Esophagus muscularis mucosa (tissue), 4 donors: ENCODE measurements around the gene AGAP3. TPM values are rescaled to one million over a fixed set of nuclear protein-coding genes. Genes with fewer than 3 reads are reported as not detected.

Source experiments
- DNase-seq: peaks from one replicate; pipeline ENCODE4 v3.0.0-alpha.2; 2017; ENCODE audit errors: extremely low spot score
- H3K27ac ChIP-seq, 4 donors: fragments of 200-600 bp; sonication (generic); replicated peaks in 1 of 4; 1 replicate in 3 of 4; 2 replicates in 1 of 4; pipeline ENCODE4 v1.5.1; 2016 to 2019; ENCODE audit warnings: mild to moderate bottlenecking in 1 of 4
- H3K27me3 ChIP-seq, 4 donors: fragments of 200-600 bp; sonication (generic); one replicate each; pipeline versions ENCODE4 v1.5.1 to v1.6.0; 2016 to 2019
- H3K36me3 ChIP-seq, 4 donors: fragments of 200-600 bp; sonication (generic); one replicate each; pipeline ENCODE4 v1.5.1; 2016 to 2019
- H3K4me1 ChIP-seq, 4 donors: fragments of 200-600 bp; sonication (generic); one replicate each; pipeline ENCODE4 v1.5.1; 2016 to 2019
- H3K4me3 ChIP-seq, 4 donors: fragments of 200-600 bp; sonication (generic); 1 replicate in 2 of 4; 2 replicates in 2 of 4; pipeline ENCODE4 v1.5.1; 2016 to 2019; ENCODE audit warnings: mild to moderate bottlenecking in 4 of 4, moderate library complexity in 1 of 4
- H3K9me3 ChIP-seq, 4 donors: fragments of 200-600 bp; sonication (generic); 1 replicate in 3 of 4; 2 replicates in 1 of 4; pipeline ENCODE4 v1.5.1; 2016 to 2019
- CTCF ChIP-seq, 3 experiments: fragments of 200-600 bp in 2 of 3; fragments of 450-650 bp in 1 of 3; sonication (generic) in 2 of 3; IDR thresholded peaks; one replicate each; pipeline ENCODE4 v1.5.1; 2017 to 2019; ENCODE audit warnings: antibody characterized with exemption in 3 of 3, mild to moderate bottlenecking in 2 of 3, moderate library complexity in 1 of 3
- EP300 ChIP-seq: sonication (generic); formaldehyde crosslinking; IDR thresholded peaks from one replicate; pipeline ENCODE4 v1.6.1; 2017; ENCODE audit warnings: antibody characterized with exemption
- POLR2A ChIP-seq: fragments of 450-650 bp; IDR thresholded peaks from one replicate; pipeline ENCODE4 v1.6.1; 2017; ENCODE audit warnings: antibody characterized with exemption, moderate library complexity, mild to moderate bottlenecking, low read depth
- POLR2AphosphoS5 ChIP-seq, 2 donors: sonication (generic); formaldehyde crosslinking; IDR thresholded peaks; one replicate each; pipeline ENCODE4 v1.6.1; 2017; ENCODE audit warnings: antibody characterized with exemption in 2 of 2
- WGBS: methylation state at CpG from one replicate; pipeline ENCODE4 v1.1.5; 2018; 5-methylcytosine and 5-hydroxymethylcytosine counted together
- intact Hi-C: fragments of 100-400 bp; cut with DNase I; formaldehyde crosslinking; loops from one replicate; pipeline ENCODE4 v1.15.1; 2023
- total RNA-seq, 4 donors: library from RNA; depleted of rRNA; stranded (reverse); fragments of >200 nt; gene quantifications; one replicate each; pipeline versions ENCODE4 v1.1.0 to v1.2.1, GENCODE V29; 2016

The AGAP3 gene
- total RNA-seq, 4 donors from 2014 or later: 33.8 to 71.2 (median 60.0) TPM

- no peak for DNase-seq
- peak overlapping the region in 1 of 4 donors; percentile 12 for H3K27ac ChIP-seq
- intact Hi-C loops: no loop called here
- TF ChIP-seq EP300 (no peak), CTCF (IDR thresholded peaks at IDR 0.05) (no peak), POLR2AphosphoS5 (IDR thresholded peaks at IDR 0.05) (no peak), POLR2A (no peak)
- H3K4me1 ChIP-seq: peaks cover 26 to 47% (median 32%) of the 10 kb centered on the region in 4 donors
- H3K27me3 ChIP-seq: no peaks in the 10 kb centered on the region
- peaks cover 0 to 6% (median 5%) of the 10 kb centered on the region in 4 donors for H3K36me3 ChIP-seq
- H3K9me3 ChIP-seq: no peaks in the 10 kb centered on the region
- 76% methylated on average over 21 of the region's 24 CpGs for WGBS
- H3K4me3 ChIP-seq: no peak overlapping the region
Measured at GRCh38 chr7:151101621-151102396, 15.5 kb downstream of the AGAP3 start.

DNA sequence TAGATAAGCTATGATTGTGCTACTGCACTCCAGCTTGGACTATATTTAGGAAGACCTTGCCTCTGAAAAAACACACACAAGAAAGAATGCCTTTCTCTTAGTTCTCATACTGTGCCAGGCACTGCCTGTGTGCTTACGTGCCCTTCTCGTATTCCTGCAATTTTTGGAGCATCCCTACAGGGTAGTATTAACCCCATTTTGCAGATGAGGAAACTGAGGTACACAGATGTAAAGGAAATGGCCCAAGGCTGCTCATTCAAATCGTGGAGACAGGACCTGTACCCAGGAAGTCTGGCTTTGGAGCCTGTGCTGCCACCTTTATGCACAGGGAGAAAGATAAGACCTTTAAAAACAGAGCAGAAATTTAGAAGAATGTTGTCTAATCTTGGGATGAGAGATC is 16.7 kb downstream of the AGAP3 start:
- TF ChIP-seq POLR2A (no peak), EP300 (no peak), POLR2AphosphoS5 (IDR thresholded peaks at IDR 0.05) (no peak), CTCF (IDR thresholded peaks at IDR 0.05) (no peak)
- H3K27me3 ChIP-seq: no peaks in the 10 kb centered on the region
- DNase-seq: no peak
- peaks cover 0 to 6% (median 5%) of the 10 kb centered on the region in 4 donors for H3K36me3 ChIP-seq
- H3K27ac ChIP-seq: no peak overlapping the region
- intact Hi-C loops: no loop called here
- no peak overlapping the region for H3K4me3 ChIP-seq
- WGBS: 83% methylated on average over 3 of the region's 3 CpGs
- peaks cover 26 to 40% (median 30%) of the 10 kb centered on the region in 4 donors for H3K4me1 ChIP-seq
- no peaks in the 10 kb centered on the region for H3K9me3 ChIP-seq

DNA sequence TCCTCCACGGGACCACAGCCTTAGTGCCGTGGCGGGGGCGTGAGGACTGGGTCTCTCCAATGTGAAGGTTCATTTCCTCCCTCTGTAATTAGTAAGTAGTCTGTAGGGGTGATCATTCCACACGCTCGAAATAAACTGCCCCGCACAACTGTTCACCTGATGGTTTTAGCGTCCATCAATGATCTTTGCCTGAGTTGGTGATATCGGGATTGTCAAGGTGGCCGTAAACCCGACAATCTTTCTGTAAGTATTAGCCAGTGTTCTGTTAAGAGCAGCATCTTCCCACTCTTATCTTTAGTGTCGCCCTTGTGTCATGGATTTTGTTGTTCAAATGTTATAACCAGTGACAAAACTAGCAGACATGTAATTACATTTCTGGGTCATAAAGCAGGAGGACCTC is 17.7 kb downstream of the AGAP3 start:
- Histone ChIP-seq H3K4me3 (no peak overlapping the region), H3K27ac (no peak overlapping the region), H3K9me3 (no peaks in the 10 kb centered on the region), H3K36me3 (peaks cover 0 to 6% (median 5%) of the 10 kb centered on the region in 4 donors), H3K27me3 (no peaks in the 10 kb centered on the region), H3K4me1 (peaks cover 26 to 43% (median 31%) of the 10 kb centered on the region in 4 donors)
- TF ChIP-seq CTCF (IDR thresholded peaks at IDR 0.05): no peak
- no peak for TF ChIP-seq POLR2AphosphoS5 (IDR thresholded peaks at IDR 0.05)
- TF ChIP-seq POLR2A: no peak
- no peak for TF ChIP-seq EP300
- no peak for DNase-seq
- intact Hi-C loops: no loop called here
- WGBS: 87% methylated on average over 11 of the region's 12 CpGs

DNA sequence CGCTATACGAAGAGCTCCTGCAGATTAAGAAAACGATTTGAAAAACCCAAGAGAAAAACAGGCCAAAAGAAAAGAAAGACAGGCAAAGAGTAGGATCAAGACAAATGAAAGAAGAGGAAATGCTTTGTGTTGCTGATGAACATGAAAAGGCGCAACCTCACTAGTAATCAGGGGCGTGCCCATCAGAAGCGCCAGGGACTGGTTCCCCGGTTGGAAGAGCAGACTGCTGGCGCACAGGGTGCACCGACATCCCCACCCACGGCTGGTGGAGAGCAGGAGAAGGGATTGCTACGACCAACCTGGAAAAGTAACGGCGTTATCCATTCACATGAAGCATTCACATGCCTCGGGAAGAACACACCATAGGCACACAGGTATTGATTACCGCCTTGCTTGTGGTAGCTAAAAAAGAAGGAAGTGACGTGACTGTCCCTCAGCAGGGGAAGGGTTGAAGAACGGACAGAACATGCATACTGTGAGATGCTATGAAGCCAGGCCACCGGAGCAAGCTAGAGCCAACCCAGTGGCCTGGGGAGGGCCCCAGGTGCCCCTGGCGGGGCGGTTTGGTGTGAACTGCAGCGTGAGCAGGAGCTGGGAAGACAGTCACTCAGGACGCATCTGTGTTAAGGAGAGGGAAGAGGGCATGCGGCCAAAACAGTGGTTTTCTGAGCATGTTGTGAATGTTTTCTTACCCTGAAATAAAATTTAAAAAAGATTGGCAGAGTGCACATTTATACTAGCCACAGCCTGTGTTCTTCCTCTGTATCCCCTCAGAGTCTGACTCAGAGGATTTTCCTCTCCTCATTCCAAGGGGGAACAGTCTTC is 18.3 kb downstream of the AGAP3 start:
- WGBS: 76% methylated on average over 23 of the region's 23 CpGs
- Histone ChIP-seq H3K27ac (no peak overlapping the region), H3K36me3 (peaks cover 0 to 6% (median 5%) of the 10 kb centered on the region in 4 donors), H3K4me1 (peaks cover 22 to 45% (median 33%) of the 10 kb centered on the region in 4 donors), H3K27me3 (no peaks in the 10 kb centered on the region), H3K4me3 (no peak overlapping the region), H3K9me3 (no peaks in the 10 kb centered on the region)
- no peak for TF ChIP-seq POLR2AphosphoS5 (IDR thresholded peaks at IDR 0.05)
- TF ChIP-seq POLR2A: no peak
- TF ChIP-seq EP300: no peak
- no peak for TF ChIP-seq CTCF (IDR thresholded peaks at IDR 0.05)
- intact Hi-C loops: no loop called here
- DNase-seq: no peak
